Testis (tissue), 3 donors: ENCODE data around the gene GRAMD1B. TPM values are rescaled to one million over a fixed set of nuclear protein-coding genes. Genes with fewer than 3 reads are reported as not detected.

Experiments used
- DNase-seq: peaks from one replicate; pipeline ENCODE4 v3.0.0-alpha.2; 2019
- H3K27ac ChIP-seq, 2 donors: fragments of 200-600 bp; sonication (generic); one replicate each; pipeline ENCODE4 v1.5.1; 2019
- H3K27me3 ChIP-seq: fragments of 200-600 bp; sonication (generic); one replicate; pipeline ENCODE4 v1.5.1; 2019
- H3K36me3 ChIP-seq: fragments of 200-600 bp; sonication (generic); one replicate; pipeline ENCODE4 v1.5.1; 2017; ENCODE audit warnings: low read depth; ENCODE audit errors: missing control alignments
- H3K4me1 ChIP-seq: fragments of 200-600 bp; sonication (generic); one replicate; pipeline ENCODE4 v1.5.1; 2019
- H3K4me3 ChIP-seq, 2 donors: fragments of 200-600 bp; sonication (generic); one replicate each; pipeline ENCODE4 v1.5.1; 2017 to 2019
- H3K9me3 ChIP-seq: fragments of 200-600 bp; sonication (generic); one replicate; pipeline ENCODE4 v1.5.1; 2017
- CTCF ChIP-seq, 3 experiments: fragments of 450-650 bp in 2 of 3; fragments of 200-600 bp in 1 of 3; sonication (generic) in 1 of 3; IDR thresholded peaks; one replicate each; pipeline ENCODE4 v1.5.1; 2016 to 2019; ENCODE audit warnings: antibody characterized with exemption in 3 of 3, mild to moderate bottlenecking in 2 of 3, moderate library complexity in 1 of 3
- POLR2A ChIP-seq: fragments of 450-650 bp; IDR thresholded peaks from one replicate; pipeline ENCODE4 v1.6.1; 2017; ENCODE audit warnings: antibody characterized with exemption, mild to moderate bottlenecking, moderate library complexity
- WGBS, 2 donors: methylation state at CpG; one replicate each; pipeline ENCODE4 v1.1.5; 2018; 5-methylcytosine and 5-hydroxymethylcytosine counted together
- intact Hi-C: fragments of 100-400 bp; cut with DNase I; formaldehyde crosslinking; loops from one replicate; pipeline ENCODE4 v1.15.1; 2023; ENCODE audit warnings: low total_unique reads
- polyA plus RNA-seq: library from polyadenylated mRNA; stranded (reverse); fragments of 350-450 nt; fragmentation: Illumina TruSeq; extraction: RNeasy Lipid Tissue Mini Kit (QIAGEN cat#74804); gene quantifications from one replicate; pipeline ENCODE4 v1.2.3, GENCODE V29; 2014; ENCODE audit warnings: low read depth, low replicate concordance; ENCODE audit not compliant: insufficient read depth
- total RNA-seq, 2 donors: library from RNA; depleted of rRNA; stranded (reverse); fragments of >200 nt; gene quantifications; one replicate each; pipeline ENCODE4 v1.2.3, GENCODE V29; 2016

GRAMD1B gene
- total and polyA plus RNA-seq, 3 donors from 2014 or later = 48.1 to 78.9 (median 48.9) TPM

DNA sequence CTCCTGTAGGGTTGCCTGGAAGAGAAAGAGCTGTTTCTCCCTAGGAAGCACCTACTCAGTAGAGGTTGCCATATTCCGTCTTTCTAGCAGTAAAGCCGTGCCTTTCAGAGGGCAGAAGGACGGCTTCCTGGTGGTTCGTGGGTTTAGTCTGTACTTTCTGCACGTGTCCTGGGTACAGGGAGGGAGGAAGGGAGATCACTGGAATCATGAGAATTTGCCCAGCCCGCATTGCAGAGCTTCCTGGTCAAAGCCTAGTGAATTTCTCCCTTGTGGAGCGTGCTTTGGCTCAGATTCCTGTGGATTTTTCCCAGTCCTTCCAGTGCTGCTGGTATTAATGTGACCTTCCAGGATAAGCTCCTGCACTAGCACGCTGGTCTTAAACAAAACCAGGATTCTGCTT lies 44.9 kb downstream of the GRAMD1B start:
- intact Hi-C loops = loop anchor here (5.0 kb wide), 2 partner anchors 68 to 173 kb away; no protein-coding TSS in a partner anchor
- H3K27ac ChIP-seq = peak overlapping the region; percentile 63 to 68
- H3K4me3 ChIP-seq = no peak overlapping the region
- no peaks in the 10 kb centered on the region for H3K27me3 ChIP-seq
- H3K36me3 ChIP-seq = no peaks in the 10 kb centered on the region
- WGBS, 2 donors = 34 to 45% methylated on average over 8 of the region's 8 CpGs
- TF ChIP-seq CTCF (IDR thresholded peaks at IDR 0.05) (no peak), POLR2A (no peak)
- peak; percentile 46 for DNase-seq
- no peaks in the 10 kb centered on the region for H3K9me3 ChIP-seq
- peaks cover 15% of the 10 kb centered on the region for H3K4me1 ChIP-seq

- Histone ChIP-seq H3K4me1 (peaks cover 15% of the 10 kb centered on the region), H3K36me3 (no peaks in the 10 kb centered on the region), H3K4me3 (no peak overlapping the region), H3K9me3 (no peaks in the 10 kb centered on the region), H3K27me3 (no peaks in the 10 kb centered on the region), H3K27ac (peak overlapping the region; percentile 63 to 68)
- WGBS, 2 donors = 67 to 68% methylated on average over 3 of the region's 3 CpGs
- peak; percentile 52 for DNase-seq
- no peak for TF ChIP-seq POLR2A
- peak; percentile 15 to 47 (median 34) for TF ChIP-seq CTCF (IDR thresholded peaks at IDR 0.05)
- intact Hi-C loops = loop anchor here (5.0 kb wide), 2 partner anchors 68 to 173 kb away; no protein-coding TSS in a partner anchor
Observed at GRCh38 chr11:123475469-123475868, 45.4 kb downstream of the GRAMD1B start.

- no peak for DNase-seq
- Histone ChIP-seq H3K36me3 (no peaks in the 10 kb centered on the region), H3K27me3 (no peaks in the 10 kb centered on the region), H3K27ac (no peak overlapping the region), H3K4me3 (no peak overlapping the region), H3K4me1 (peaks cover 15% of the 10 kb centered on the region), H3K9me3 (no peaks in the 10 kb centered on the region)
- no peak for TF ChIP-seq POLR2A
- TF ChIP-seq CTCF (IDR thresholded peaks at IDR 0.05) = no peak
- intact Hi-C loops = loop anchor here (5.0 kb wide), 2 partner anchors 70 to 175 kb away; no protein-coding TSS in a partner anchor
- WGBS, 2 donors = 83% methylated on average over 9 of the region's 9 CpGs
Observed at GRCh38 chr11:123477205-123477907, 47.3 kb downstream of the GRAMD1B start.

- no peak overlapping the region for H3K4me3 ChIP-seq
- no peak overlapping the region for H3K27ac ChIP-seq
- peak; percentile 60 for DNase-seq
- whole genome bisulfite sequencing, 2 donors = 35 to 39% methylated on average over 5 of the region's 5 CpGs
- H3K36me3 ChIP-seq = no peaks in the 10 kb centered on the region
- H3K27me3 ChIP-seq = no peaks in the 10 kb centered on the region
- peaks cover 15% of the 10 kb centered on the region for H3K4me1 ChIP-seq
- H3K9me3 ChIP-seq = no peaks in the 10 kb centered on the region
- TF ChIP-seq POLR2A = no peak
- peak; percentile 62 to 72 (median 71) for TF ChIP-seq CTCF (IDR thresholded peaks at IDR 0.05)
- intact Hi-C loops = loop anchor here (5.0 kb wide), 2 partner anchors 71 to 176 kb away; no protein-coding TSS in a partner anchor
Observed at GRCh38 chr11:123478352-123478987, 48.4 kb downstream of the GRAMD1B start.
